B cell (primary cell): ENCODE results near the gene EML2. TPM values are rescaled to one million over a fixed set of nuclear protein-coding genes. Genes with fewer than 3 reads are reported as not detected.

Source experiments
- ATAC-seq: fragments of 200-7000 bp; cut with Tn5 transposase; one replicate; pipeline ENCODE4 v1.10.0; 2021; ENCODE audit warnings: low read depth, mild to moderate bottlenecking, moderate number of reproducible peaks, moderate library complexity
- CTCF ChIA-PET: fragments of 350-600 bp; sonication (Branson Sonifier 250); formaldehyde crosslinking; loops from one replicate; lab custom pipeline; 2021; ENCODE audit warnings: antibody characterized with exemption, inconsistent platforms; lab: Charles Lee
- POLR2A ChIA-PET: fragments of 350-600 bp; sonication (Branson Sonifier 250); formaldehyde crosslinking; loops from one replicate; lab custom pipeline; 2021; ENCODE audit warnings: antibody characterized with exemption; lab: Charles Lee
- DNase-seq: peaks from one replicate; pipeline ENCODE4 v3.0.0; 2013
- H2AFZ ChIP-seq: 2 replicates; pipeline ENCODE4 v1.6.1; 2012; ENCODE audit warnings: mild to moderate bottlenecking, low read depth, low read length; ENCODE audit not compliant: insufficient read depth, poor library complexity, severe bottlenecking
- H3K27ac ChIP-seq, 2 donors: 1 replicate in 1 of 2; 2 replicates in 1 of 2; pipeline ENCODE4 v1.5.1; 2012 to 2013; ENCODE audit warnings: low read length in 2 of 2, mild to moderate bottlenecking in 2 of 2, moderate library complexity in 1 of 2
- H3K27me3 ChIP-seq, 4 experiments: fragments of 200-600 bp in 1 of 4; sonication (generic) in 1 of 4; replicated peaks in 1 of 4; 1 replicate in 2 of 4; 2 replicates in 2 of 4; pipeline versions ENCODE4 v1.6.1 to v1.7.0; 2013 to 2016; ENCODE audit warnings: low read length in 3 of 4, mild to moderate bottlenecking in 2 of 4, mixed read lengths in 1 of 4, moderate library complexity in 1 of 4; ENCODE audit not compliant: insufficient read depth in 4 of 4, control insufficient read depth in 3 of 4; ENCODE audit errors: control extremely low read depth in 1 of 4
- H3K36me3 ChIP-seq, 2 experiments: replicated peaks in 1 of 2; 1 replicate in 1 of 2; 2 replicates in 1 of 2; pipeline versions ENCODE4 v1.6.1 to v1.7.1; 2013; ENCODE audit warnings: low read length in 1 of 2; ENCODE audit not compliant: insufficient read depth in 2 of 2, control insufficient read depth in 1 of 2; ENCODE audit errors: control extremely low read depth in 1 of 2, extremely low read depth in 1 of 2
- H3K4me1 ChIP-seq, 2 donors: fragments of 200-600 bp in 1 of 2; sonication (generic) in 1 of 2; 1 replicate in 1 of 2; 2 replicates in 1 of 2; pipeline versions ENCODE4 v1.5.1 to v1.6.1; 2013 to 2017; ENCODE audit warnings: low read length in 2 of 2; ENCODE audit not compliant: control insufficient read depth in 2 of 2, insufficient read depth in 2 of 2
- H3K4me2 ChIP-seq: replicated peaks from 2 replicates; pipeline ENCODE3; 2012; ENCODE audit warnings: mild to moderate bottlenecking, low read depth, low read length; ENCODE audit not compliant: poor library complexity, severe bottlenecking
- H3K4me3 ChIP-seq, 5 experiments: fragments of 200-600 bp in 1 of 5; sonication (generic) in 1 of 5; 1 replicate in 3 of 5; 2 replicates in 2 of 5; pipeline versions ENCODE4 v1.5.1 to v1.7.0; 2011 to 2016; ENCODE audit warnings: low read length in 4 of 5, mild to moderate bottlenecking in 4 of 5, low read depth in 2 of 5, control low read depth in 1 of 5, moderate library complexity in 1 of 5; ENCODE audit not compliant: insufficient read depth in 1 of 5; ENCODE audit errors: control extremely low read depth in 1 of 5, extremely low read depth in 1 of 5
- H3K79me2 ChIP-seq: fragments of 200-600 bp; sonication (generic); one replicate; pipeline ENCODE4 v1.6.0; 2016; ENCODE audit warnings: low read length; ENCODE audit not compliant: control insufficient read depth, insufficient read depth
- H3K9ac ChIP-seq: fragments of 200-600 bp; sonication (generic); 2 replicates; pipeline ENCODE4 v1.6.1; 2017; ENCODE audit warnings: mild to moderate bottlenecking, low read length, moderate library complexity
- H3K9me3 ChIP-seq, 3 donors: one replicate each; pipeline versions ENCODE4 v1.6.1 to v1.7.1; 2013; ENCODE audit warnings: low read length in 2 of 3; ENCODE audit not compliant: control insufficient read depth in 2 of 3, insufficient read depth in 1 of 3; ENCODE audit errors: control extremely low read depth in 1 of 3
- H4K20me1 ChIP-seq: 2 replicates; pipeline ENCODE4 v1.6.0; 2012; ENCODE audit warnings: mild to moderate bottlenecking, low read length; ENCODE audit not compliant: insufficient read depth, control insufficient read depth, poor library complexity, severe bottlenecking
- H3K27ac Mint-ChIP-seq: one replicate; pipeline ENCODE4 v1.8.0; 2021; ENCODE audit warnings: mixed read lengths
- H3K27me3 Mint-ChIP-seq: one replicate; pipeline ENCODE4 v1.8.0; 2021; ENCODE audit warnings: mixed read lengths
- H3K4me1 Mint-ChIP-seq: one replicate; pipeline ENCODE4 v1.8.0; 2021; ENCODE audit warnings: mixed read lengths
- H3K4me3 Mint-ChIP-seq: one replicate; pipeline ENCODE4 v1.8.0; 2021; ENCODE audit warnings: mixed read lengths
- H3K9me3 Mint-ChIP-seq: one replicate; pipeline ENCODE4 v1.8.0; 2022; ENCODE audit warnings: mixed read lengths; ENCODE audit not compliant: insufficient read depth
- EZH2 ChIP-seq: IDR thresholded peaks from 2 replicates; pipeline ENCODE4 v1.6.1; 2012; ENCODE audit warnings: borderline replicate concordance, low read depth, mild to moderate bottlenecking, moderate library complexity, low read length; ENCODE audit not compliant: insufficient read depth, poor library complexity, severe bottlenecking
- WGBS: methylation state at CpG from one replicate; pipeline ENCODE4 v1.1.5; 2013; ENCODE audit warnings: missing lambda C conversion rate; ENCODE audit not compliant: insufficient coverage; 5-methylcytosine and 5-hydroxymethylcytosine counted together
- intact Hi-C: fragments of 100-400 bp; cut with micrococcal nuclease; formaldehyde crosslinking; loops from one replicate; pipeline ENCODE4 v1.10.0; 2022
- polyA plus RNA-seq: library from polyadenylated mRNA; depleted of rRNA; stranded (reverse); fragments of >200 nt; gene quantifications from 2 replicates; pipeline ENCODE4 v1.2.3, GENCODE V29; 2012
- total RNA-seq, 2 donors: library from RNA; stranded (reverse); fragments of 120-200 nt in 1 of 2; gene quantifications; 1 replicate in 1 of 2; 2 replicates in 1 of 2; pipeline versions ENCODE4 v1.2.3 to v1.2.4, GENCODE V29; 2013 to 2022
- TF ChIP-seq, protein P1 (sequence below): fragments of 200-600 bp; IDR thresholded peaks from one replicate; pipeline ENCODE4 v1.8.0; 2022; ENCODE audit warnings: antibody characterized with exemption, mild to moderate bottlenecking

Gene EML2
- total and polyA plus RNA-seq, 2 donors (not counting 1 experiment from before 2014, with no cell fraction given): 75.0 to 88.5 TPM

DNA sequence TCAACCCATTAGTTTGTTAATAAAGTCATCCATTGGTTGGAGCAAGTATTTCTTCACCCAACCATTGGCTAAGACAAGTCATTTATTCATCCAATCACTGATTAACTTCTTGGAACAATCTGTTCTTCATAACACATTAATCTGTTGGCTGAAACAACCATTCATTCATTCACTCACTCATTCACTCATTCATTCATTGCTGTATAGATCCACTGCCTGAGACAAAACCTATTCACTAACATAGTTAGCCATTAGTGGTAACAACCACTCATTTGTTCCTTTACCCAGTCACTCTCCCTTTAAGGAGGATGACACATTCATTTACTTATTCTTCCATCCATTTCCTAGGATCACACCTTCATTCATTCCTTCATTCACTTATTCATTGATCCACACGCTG lies 15.2 kb downstream of the EML2 start:
- H3K27me3 ChIP-seq: no peaks in the 10 kb centered on the region
- no peak for TF ChIP-seq EZH2
- TF ChIP-seq, protein P1, sequence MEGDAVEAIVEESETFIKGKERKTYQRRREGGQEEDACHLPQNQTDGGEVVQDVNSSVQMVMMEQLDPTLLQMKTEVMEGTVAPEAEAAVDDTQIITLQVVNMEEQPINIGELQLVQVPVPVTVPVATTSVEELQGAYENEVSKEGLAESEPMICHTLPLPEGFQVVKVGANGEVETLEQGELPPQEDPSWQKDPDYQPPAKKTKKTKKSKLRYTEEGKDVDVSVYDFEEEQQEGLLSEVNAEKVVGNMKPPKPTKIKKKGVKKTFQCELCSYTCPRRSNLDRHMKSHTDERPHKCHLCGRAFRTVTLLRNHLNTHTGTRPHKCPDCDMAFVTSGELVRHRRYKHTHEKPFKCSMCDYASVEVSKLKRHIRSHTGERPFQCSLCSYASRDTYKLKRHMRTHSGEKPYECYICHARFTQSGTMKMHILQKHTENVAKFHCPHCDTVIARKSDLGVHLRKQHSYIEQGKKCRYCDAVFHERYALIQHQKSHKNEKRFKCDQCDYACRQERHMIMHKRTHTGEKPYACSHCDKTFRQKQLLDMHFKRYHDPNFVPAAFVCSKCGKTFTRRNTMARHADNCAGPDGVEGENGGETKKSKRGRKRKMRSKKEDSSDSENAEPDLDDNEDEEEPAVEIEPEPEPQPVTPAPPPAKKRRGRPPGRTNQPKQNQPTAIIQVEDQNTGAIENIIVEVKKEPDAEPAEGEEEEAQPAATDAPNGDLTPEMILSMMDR: no peak
- no peaks in the 10 kb centered on the region for H3K79me2 ChIP-seq
- H2AFZ ChIP-seq: no peak overlapping the region
- H3K27ac ChIP-seq: no peak overlapping the region
- 100% methylated on average over 1 of the region's 1 CpG for WGBS
- H3K4me3 Mint-ChIP-seq: no peak overlapping the region
- H3K4me1 Mint-ChIP-seq: no peaks in the 10 kb centered on the region
- H3K36me3 ChIP-seq: peaks cover 6 to 41% of the 10 kb centered on the region in 2 experiments
- ChIA-PET CTCF (no interaction called here), POLR2A (no interaction called here)
- no peaks in the 10 kb centered on the region for H3K9me3 ChIP-seq
- H4K20me1 ChIP-seq: no peaks in the 10 kb centered on the region
- H3K27me3 Mint-ChIP-seq: no peaks in the 10 kb centered on the region
- ATAC-seq (no peak), DNase-seq (no peak)
- no peak overlapping the region for H3K9ac ChIP-seq
- no peaks in the 10 kb centered on the region for H3K9me3 Mint-ChIP-seq
- intact Hi-C loops: no loop called here
- no peak overlapping the region for H3K27ac Mint-ChIP-seq
- no peaks in the 10 kb centered on the region for H3K4me1 ChIP-seq
- no peak overlapping the region for H3K4me3 ChIP-seq
- no peak overlapping the region for H3K4me2 ChIP-seq

DNA sequence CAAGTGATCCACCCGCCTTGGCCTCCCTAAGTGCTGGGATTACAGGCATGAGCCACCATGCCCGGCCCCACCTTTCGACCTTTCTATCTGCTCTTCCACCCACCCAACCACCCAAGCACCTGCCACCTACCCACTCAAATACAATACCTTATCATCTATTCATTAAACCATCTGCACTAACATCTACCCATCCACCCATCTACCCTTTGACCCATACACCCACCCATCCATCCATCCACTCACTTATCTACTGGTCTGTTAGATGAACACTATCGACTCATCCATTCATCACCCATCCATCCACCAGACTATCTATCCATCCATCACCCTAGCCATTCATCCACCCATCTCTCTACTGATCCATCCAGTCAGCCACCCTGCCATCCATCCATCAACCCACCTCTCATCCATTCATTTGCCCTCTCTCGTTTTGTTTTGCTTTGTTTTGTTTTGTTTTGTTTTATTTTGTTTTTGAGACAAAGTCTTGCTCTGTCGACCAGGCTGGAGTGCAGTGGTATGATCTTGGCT lies 17.2 kb downstream of the EML2 start:
- Mint-ChIP-seq H3K4me3 (no peak overlapping the region), H3K27ac (no peak overlapping the region), H3K9me3 (no peaks in the 10 kb centered on the region), H3K4me1 (no peaks in the 10 kb centered on the region), H3K27me3 (no peaks in the 10 kb centered on the region)
- WGBS: 98% methylated on average over 5 of the region's 6 CpGs
- Histone ChIP-seq H3K4me3 (no peak overlapping the region), H3K36me3 (peaks cover 6 to 40% of the 10 kb centered on the region in 2 experiments), H3K27ac (no peak overlapping the region), H3K9me3 (no peaks in the 10 kb centered on the region), H3K79me2 (no peaks in the 10 kb centered on the region), H3K4me2 (no peak overlapping the region), H2AFZ (no peak overlapping the region), H4K20me1 (no peaks in the 10 kb centered on the region), H3K4me1 (no peaks in the 10 kb centered on the region), H3K27me3 (no peaks in the 10 kb centered on the region), H3K9ac (no peak overlapping the region)
- ATAC-seq (no peak), DNase-seq (no peak)
- TF ChIP-seq, protein P1: no peak
- TF ChIP-seq EZH2: no peak
- intact Hi-C loops: no loop called here
- ChIA-PET CTCF (no interaction called here), POLR2A (no interaction called here)
